Activated CD8-positive, alpha-beta memory T cell treated with anti-CD3 and anti-CD28 coated beads for 48 hours (primary cell): ENCODE data around the gene ZBTB47.

Experiments used
- DNase-seq, 3 experiments: peaks; one replicate each; pipeline ENCODE4 v3.0.0-alpha.2; 2020; ENCODE audit warnings: low read depth in 2 of 3, low spot score in 2 of 3

ZBTB47 gene

GRCh38 chr3:42653560-42654330, at the start of gene ZBTB47:
TSS of gene ZBTB47 (plus strand) at chr3:42653697. CDS start at chr3:42658356, 4,659 bp downstream.
- DNase-seq = no peak

- no peak for DNase-seq
Measured at GRCh38 chr3:42605546-42606173, 47.8 kb upstream of the ZBTB47 start.

- DNase-seq = no peak
Measured at GRCh38 chr3:42608581-42608980, 44.9 kb upstream of the ZBTB47 start.

GRCh38 chr3:42610976-42611375, 42.5 kb upstream of the ZBTB47 start:
- no peak for DNase-seq

GRCh38 chr3:42612217-42612616, 41.3 kb upstream of the ZBTB47 start:
- DNase-seq = no peak

GRCh38 chr3:42612928-42613327, 40.6 kb upstream of the ZBTB47 start:
- DNase-seq = no peak

GRCh38 chr3:42613462-42613861, 40.0 kb upstream of the ZBTB47 start:
- no peak for DNase-seq

- DNase-seq = no peak
Measured at GRCh38 chr3:42631620-42632019, 21.9 kb upstream of the ZBTB47 start.

GRCh38 chr3:42632146-42632545, 21.4 kb upstream of the ZBTB47 start:
- no peak for DNase-seq

GRCh38 chr3:42633544-42633943, 20.0 kb upstream of the ZBTB47 start:
- DNase-seq = no peak

GRCh38 chr3:42635111-42635510, 18.4 kb upstream of the ZBTB47 start:
- no peak for DNase-seq

- DNase-seq = no peak
Measured at GRCh38 chr3:42637001-42637400, 16.5 kb upstream of the ZBTB47 start.

GRCh38 chr3:42638339-42638842, 15.1 kb upstream of the ZBTB47 start:
- DNase-seq = no peak

GRCh38 chr3:42639192-42639591, 14.3 kb upstream of the ZBTB47 start:
- no peak for DNase-seq

- no peak for DNase-seq
Measured at GRCh38 chr3:42640129-42640528, 13.4 kb upstream of the ZBTB47 start.

- DNase-seq = no peak
Measured at GRCh38 chr3:42640771-42641370, 12.6 kb upstream of the ZBTB47 start.

GRCh38 chr3:42647821-42648459, 5.6 kb upstream of the ZBTB47 start:
- DNase-seq = no peak

- no peak for DNase-seq
Measured at GRCh38 chr3:42649006-42649405, 4.5 kb upstream of the ZBTB47 start.

GRCh38 chr3:42649783-42650182, 3.7 kb upstream of the ZBTB47 start:
- no peak for DNase-seq

GRCh38 chr3:42651248-42652091, 2.0 kb upstream of the ZBTB47 start:
- no peak for DNase-seq

GRCh38 chr3:42652251-42652610, 1.3 kb upstream of the ZBTB47 start:
- DNase-seq = no peak
